Posterior cingulate gyrus (tissue), 11 donors: Measurements from ENCODE around the gene INSR.
"Not testable (repeated sequence)": the region's sequence is repeated elsewhere in the genome, so short reads cannot be mapped to it uniquely, and the experiment has no call there.

Experiments
- DNase-seq, 10 donors: peaks; one replicate each; pipeline versions ENCODE4 v3.0.0 to v3.0.0-alpha.2; 2020 to 2021; ENCODE audit warnings: mixed read lengths in 3 of 10
- intact Hi-C: fragments of 100-400 bp; cut with DNase I; formaldehyde crosslinking; loops from one replicate; pipeline ENCODE4 v1.15.1; 2023

The INSR gene

GRCh38 chr19:7227149-7227548, 67.1 kb downstream of the INSR start:
- intact Hi-C loops, result not testable (repeated sequence)
- DNase-seq, result peak in 1 of 10 donors; percentile 7

- intact Hi-C loops, result no loop called here
- no peak for DNase-seq
Measured at GRCh38 chr19:7226739-7227138, 67.5 kb downstream of the INSR start.

GRCh38 chr19:7225741-7226140, 68.5 kb downstream of the INSR start:
- peak in 1 of 10 donors; percentile 67 for DNase-seq
- intact Hi-C loops, result no loop called here

GRCh38 chr19:7224995-7225394, 69.2 kb downstream of the INSR start:
- peak in 1 of 10 donors; percentile 27 for DNase-seq
- intact Hi-C loops, result no loop called here

GRCh38 chr19:7224209-7224686, 70.0 kb downstream of the INSR start:
- DNase-seq, result peak in 3 of 10 donors; percentile 18 to 81 (median 37)
- intact Hi-C loops, result no loop called here

- intact Hi-C loops, result no loop called here
- DNase-seq, result no peak
Measured at GRCh38 chr19:7223429-7223828, 70.8 kb downstream of the INSR start.

- intact Hi-C loops, result no loop called here
Measured at GRCh38 chr19:7219056-7219455, 75.2 kb downstream of the INSR start.

GRCh38 chr19:7217861-7218260, 76.4 kb downstream of the INSR start:
- intact Hi-C loops, result no loop called here
- peak in 1 of 10 donors; percentile 22 for DNase-seq

More at GRCh38 chr19:7219056-7219455, 75.2 kb downstream of the INSR start:
- peak in 1 of 10 donors; percentile 37 for DNase-seq

- DNase-seq, result peak in 1 of 10 donors; percentile 54
- intact Hi-C loops, result no loop called here
Measured at GRCh38 chr19:7216373-7216902, 77.8 kb downstream of the INSR start.

GRCh38 chr19:7215176-7215575, 79.0 kb downstream of the INSR start:
- intact Hi-C loops, result no loop called here
- peak in 1 of 10 donors; percentile 50 for DNase-seq

GRCh38 chr19:7214324-7215089, 79.7 kb downstream of the INSR start:
- intact Hi-C loops, result no loop called here

GRCh38 chr19:7213628-7214323, 80.4 kb downstream of the INSR start:
- intact Hi-C loops, result no loop called here
- DNase-seq, result peak in 1 of 10 donors; percentile 43

More at GRCh38 chr19:7214324-7215089, 79.7 kb downstream of the INSR start:
- peak in 1 of 10 donors; percentile 38 for DNase-seq

GRCh38 chr19:7211191-7211951, 82.8 kb downstream of the INSR start:
- DNase-seq, result peak in 1 of 10 donors; percentile 21
- intact Hi-C loops, result no loop called here

GRCh38 chr19:7210359-7210758, 83.9 kb downstream of the INSR start:
- DNase-seq, result no peak
- intact Hi-C loops, result no loop called here

GRCh38 chr19:7209597-7210325, 84.5 kb downstream of the INSR start:
- DNase-seq, result peak in 1 of 10 donors; percentile 8

GRCh38 chr19:7209036-7209435, 85.2 kb downstream of the INSR start:
- DNase-seq, result peak in 1 of 10 donors; percentile 27
- intact Hi-C loops, result not testable (repeated sequence)

More at GRCh38 chr19:7209597-7210325, 84.5 kb downstream of the INSR start:
- intact Hi-C loops, result not testable (repeated sequence)

GRCh38 chr19:7203332-7203731, 90.9 kb downstream of the INSR start:
- peak in 1 of 10 donors; percentile 5 for DNase-seq
- intact Hi-C loops, result no loop called here

- no peak for DNase-seq
- intact Hi-C loops, result no loop called here
Measured at GRCh38 chr19:7202888-7203287, 91.3 kb downstream of the INSR start.

GRCh38 chr19:7200736-7201135, 93.5 kb downstream of the INSR start:
- DNase-seq, result peak in 1 of 10 donors; percentile 13

More at GRCh38 chr19:7200736-7201135, 93.5 kb downstream of the INSR start:
- intact Hi-C loops, result no loop called here
